ENCODE results near the gene PSG11.
"Not testable (repeated sequence)": the region's sequence is repeated elsewhere in the genome, so short reads cannot be mapped to it uniquely, and the experiment has no call there.

The PSG11 gene

GRCh38 chr19:42985588-42985987 lies 40.7 kb downstream of the PSG11 start:
- DNase-seq: no peak

- DNase-seq: not testable (repeated sequence)
Measured at GRCh38 chr19:42982111-42982510, 44.2 kb downstream of the PSG11 start.

GRCh38 chr19:42971451-42971850 lies 54.8 kb downstream of the PSG11 start:
- not testable (repeated sequence) for DNase-seq

- DNase-seq: no peak
Measured at GRCh38 chr19:42965176-42965575, 61.1 kb downstream of the PSG11 start.

GRCh38 chr19:42961119-42961518 lies 65.2 kb downstream of the PSG11 start:
- DNase-seq: no peak
